HG02642 (cell line): Measurements from ENCODE around the gene GRHPR.
"Not testable (repeated sequence)": the region's sequence is repeated elsewhere in the genome, so short reads cannot be mapped to it uniquely, and the experiment has no call there.

Experiments
- ATAC-seq: cut with Tn5 transposase; IDR thresholded peaks from one replicate; pipeline ENCODE4 v1.9.1; 2021; ENCODE audit warnings: mild to moderate bottlenecking; ENCODE audit not compliant: unreplicated experiment, poor library complexity

The GRHPR gene

DNA sequence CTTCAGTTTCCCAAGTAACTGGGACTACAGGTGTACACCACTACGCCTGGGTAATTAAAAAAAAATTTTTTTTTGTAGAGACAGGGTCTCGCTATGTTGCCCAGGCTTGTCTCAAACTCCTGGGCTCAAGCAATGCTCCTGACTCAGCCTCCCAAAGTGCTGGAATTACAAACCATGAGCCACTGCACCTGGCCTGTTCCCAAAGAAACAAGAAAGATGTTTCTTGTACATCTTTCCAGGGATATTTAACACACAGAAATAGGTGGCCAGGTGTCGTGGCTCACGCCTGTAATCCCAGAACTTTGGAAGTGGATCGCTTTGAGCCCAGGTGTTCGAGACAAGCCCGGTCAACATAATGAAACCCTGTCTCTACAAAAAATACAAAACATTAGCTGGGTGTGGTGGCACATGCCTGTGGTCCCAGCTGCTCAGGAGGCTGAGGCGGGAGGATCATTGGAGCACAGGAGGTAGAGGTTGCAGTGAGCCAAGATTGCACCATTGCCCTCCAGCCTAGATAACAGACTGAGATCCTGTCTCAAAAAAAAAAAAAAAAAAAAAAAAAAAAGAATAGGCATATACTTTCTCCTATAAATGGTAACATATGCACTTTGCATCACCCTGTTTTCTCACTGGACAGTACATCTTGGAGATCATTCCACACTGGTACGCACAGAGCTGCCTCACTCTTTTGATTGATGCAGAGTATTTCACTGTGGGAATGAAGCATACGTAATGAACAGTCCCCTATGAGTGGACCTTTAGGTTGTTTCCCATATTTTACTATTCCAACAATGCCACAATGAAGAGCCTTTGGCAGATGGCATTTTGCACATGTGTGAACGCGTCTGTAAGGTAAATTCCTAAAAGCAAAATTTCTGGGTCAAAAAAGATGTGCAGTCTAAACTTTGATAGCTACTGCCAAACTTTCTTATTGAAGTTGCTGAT lies 2.0 kb upstream of the GRHPR start:
- ATAC-seq: no peak

DNA sequence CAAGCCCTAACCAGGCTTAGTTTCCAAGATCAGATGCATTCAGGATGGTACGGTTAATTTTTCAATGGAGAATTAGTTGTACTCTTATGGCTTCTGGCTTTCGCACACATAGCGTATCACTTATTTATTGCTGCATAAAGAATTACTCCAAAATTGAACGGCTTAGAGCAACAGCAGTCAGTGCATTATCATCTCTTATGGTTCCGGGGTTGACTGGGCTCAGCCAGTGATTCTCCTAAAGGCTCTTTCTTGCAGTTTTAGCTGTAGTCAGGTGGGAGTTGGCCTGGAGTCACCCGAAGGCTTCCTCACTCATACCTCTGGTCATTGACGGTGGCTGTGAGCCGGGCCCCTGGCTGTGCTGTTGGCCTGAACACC lies 595 bp upstream of the GRHPR start:
- ATAC-seq: no peak

GRCh38 chr9:37423508-37423907 lies 1.0 kb downstream of the GRHPR start:
- ATAC-seq: no peak

GRCh38 chr9:37424204-37424685 lies 1.7 kb downstream of the GRHPR start:
- ATAC-seq: no peak

DNA sequence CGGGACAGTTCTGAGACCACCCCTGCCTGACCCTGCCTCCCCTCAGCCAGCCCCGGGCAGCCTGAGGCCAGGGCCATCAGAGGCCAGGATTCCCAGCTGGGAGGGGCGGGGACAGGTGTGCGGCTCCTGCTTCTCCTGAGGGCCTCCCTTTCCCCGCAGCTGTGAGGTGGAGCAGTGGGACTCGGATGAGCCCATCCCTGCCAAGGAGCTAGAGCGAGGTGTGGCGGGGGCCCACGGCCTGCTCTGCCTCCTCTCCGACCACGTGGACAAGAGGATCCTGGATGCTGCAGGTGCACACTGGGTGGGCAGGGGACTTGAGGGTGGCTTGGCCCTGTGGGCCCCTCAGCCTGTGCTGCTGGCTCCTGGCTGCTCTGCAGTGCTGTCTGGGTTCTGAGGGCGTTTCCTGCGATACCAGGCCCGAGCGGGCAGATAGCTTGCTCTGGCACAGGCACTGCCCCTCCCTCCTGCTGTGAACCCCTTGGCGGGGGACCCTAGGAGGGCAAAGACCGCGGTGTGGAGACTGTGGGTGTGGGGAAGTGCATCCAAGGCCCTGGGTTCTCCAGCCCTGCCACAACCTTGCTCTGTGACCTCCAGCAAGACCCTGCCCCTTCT lies 2.3 kb downstream of the GRHPR start:
- no peak for ATAC-seq

- ATAC-seq: no peak
Observed at GRCh38 chr9:37425298-37425752, 2.8 kb downstream of the GRHPR start.

- ATAC-seq: not testable (repeated sequence)
Observed at GRCh38 chr9:37426431-37426830, 3.9 kb downstream of the GRHPR start.

DNA sequence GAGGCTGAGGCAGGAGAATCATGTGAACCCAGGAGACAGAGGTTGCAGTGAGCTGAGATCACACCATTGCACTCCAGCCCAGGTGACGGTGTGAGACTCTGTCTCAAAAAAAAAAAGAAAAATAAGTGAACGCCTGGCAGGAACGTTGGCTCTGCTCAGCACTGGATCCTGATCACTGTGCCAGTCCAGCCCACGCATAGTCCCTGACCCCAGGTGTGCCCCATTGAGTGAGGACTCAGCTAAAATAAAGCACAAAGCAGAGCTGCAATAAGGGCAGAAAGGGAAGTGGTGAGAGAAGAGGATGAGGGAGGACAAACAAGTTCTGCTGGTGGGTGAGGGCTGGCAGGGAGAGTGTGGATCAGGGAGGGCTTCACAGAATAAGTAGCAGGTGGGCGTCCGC lies 4.3 kb downstream of the GRHPR start:
- ATAC-seq: no peak

DNA sequence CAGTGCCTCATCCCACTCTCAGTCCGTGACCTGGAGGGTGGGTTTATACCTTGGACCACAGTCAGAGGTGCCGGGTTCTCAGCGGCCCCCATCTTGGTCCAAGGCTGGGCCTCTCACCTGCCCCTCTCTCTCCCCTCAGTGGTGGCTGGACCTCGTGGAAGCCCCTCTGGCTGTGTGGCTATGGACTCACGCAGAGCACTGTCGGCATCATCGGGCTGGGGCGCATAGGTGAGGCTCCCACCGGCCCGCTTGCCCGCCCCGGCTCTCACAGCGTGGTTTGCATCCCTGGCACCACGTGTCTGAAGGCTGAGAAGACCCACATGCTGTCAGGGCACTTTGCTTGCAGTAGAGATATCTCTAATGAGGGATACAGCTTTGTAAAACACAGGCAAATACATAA lies 5.8 kb downstream of the GRHPR start:
- no peak for ATAC-seq

- no peak for ATAC-seq
Observed at GRCh38 chr9:37429441-37430285, 7.2 kb downstream of the GRHPR start.

GRCh38 chr9:37430841-37431597 lies 8.5 kb downstream of the GRHPR start:
- ATAC-seq: no peak

- no peak for ATAC-seq
Observed at GRCh38 chr9:37432020-37432419, 9.5 kb downstream of the GRHPR start.

DNA sequence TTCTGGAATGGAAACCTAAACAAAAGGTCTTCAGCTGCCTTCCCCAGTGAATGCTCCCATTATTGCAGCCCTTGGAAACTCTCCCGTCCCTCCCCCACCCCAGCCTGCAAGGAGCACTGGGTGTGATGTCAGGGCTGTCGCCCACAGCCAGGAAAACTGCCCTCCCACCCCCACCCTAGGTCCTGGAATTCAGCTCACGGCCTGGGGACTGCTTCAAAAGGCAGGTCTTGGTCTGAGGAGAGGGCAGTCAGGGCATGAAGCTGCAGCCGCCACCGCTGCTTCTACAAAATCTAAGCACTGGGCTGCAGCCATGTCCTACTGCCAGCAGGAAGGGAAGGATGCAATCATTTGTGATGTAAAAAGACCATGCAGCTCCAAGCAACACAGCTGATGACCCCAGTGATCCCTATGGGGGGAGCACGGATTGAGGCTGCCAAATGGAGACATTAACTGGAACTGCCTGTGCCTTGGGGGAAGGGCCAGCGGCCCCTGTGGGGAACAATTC lies 11.4 kb downstream of the GRHPR start:
- ATAC-seq: no peak

- no peak for ATAC-seq
Observed at GRCh38 chr9:37436540-37436939, 14.0 kb downstream of the GRHPR start.

- ATAC-seq: no peak
Observed at GRCh38 chr9:37437010-37437409, 14.5 kb downstream of the GRHPR start.

DNA sequence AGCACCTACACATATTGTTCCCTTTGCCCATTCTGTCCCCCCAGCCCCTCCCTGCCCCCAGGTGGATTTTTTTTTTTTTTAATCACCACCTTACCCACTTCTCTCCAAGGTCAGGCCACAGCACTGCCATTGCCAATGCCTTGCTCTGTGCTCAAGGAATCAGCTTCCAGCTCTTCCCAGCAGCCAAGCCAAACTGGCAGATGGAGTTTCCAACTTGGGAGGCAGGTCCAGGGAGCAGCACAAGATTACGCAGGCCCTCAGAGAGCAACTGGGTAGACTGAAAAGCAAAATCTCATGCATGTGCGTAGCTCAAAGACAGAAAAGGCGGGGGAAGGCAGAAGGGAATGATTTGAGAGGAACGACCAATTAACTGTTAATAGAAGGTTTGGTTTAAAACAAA lies 15.1 kb downstream of the GRHPR start:
- ATAC-seq: no peak

GRCh38 chr9:37438359-37438758 lies 15.9 kb downstream of the GRHPR start:
- no peak for ATAC-seq

DNA sequence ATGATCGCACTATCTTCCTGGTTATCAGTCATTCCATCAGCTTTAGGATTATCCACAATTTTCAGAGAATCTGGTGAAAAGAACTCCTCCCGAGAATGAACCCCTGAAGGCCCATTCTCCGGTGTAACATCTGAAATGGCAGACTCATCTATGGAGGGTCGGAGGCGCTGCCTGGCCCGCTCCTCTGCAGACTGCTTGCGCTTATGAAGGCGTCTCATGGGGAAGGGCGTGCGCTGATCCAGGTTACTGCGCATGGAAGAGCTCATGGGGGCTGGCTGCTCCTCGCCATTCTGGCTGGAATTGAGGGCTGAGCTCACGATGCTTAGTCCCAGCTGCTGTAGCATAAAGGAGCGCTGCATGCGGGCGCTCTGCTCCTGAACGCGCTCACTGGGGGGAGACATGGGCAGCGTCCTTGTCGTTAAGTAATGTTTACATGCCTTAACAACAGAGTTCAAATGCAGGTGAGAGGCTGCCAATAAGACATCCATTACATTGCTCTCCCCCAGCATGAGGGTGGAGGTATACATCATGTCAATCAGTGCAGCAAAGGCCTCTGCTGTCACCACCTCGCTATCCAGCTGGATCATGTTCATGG lies 19.4 kb downstream of the GRHPR start:
- ATAC-seq: no peak

DNA sequence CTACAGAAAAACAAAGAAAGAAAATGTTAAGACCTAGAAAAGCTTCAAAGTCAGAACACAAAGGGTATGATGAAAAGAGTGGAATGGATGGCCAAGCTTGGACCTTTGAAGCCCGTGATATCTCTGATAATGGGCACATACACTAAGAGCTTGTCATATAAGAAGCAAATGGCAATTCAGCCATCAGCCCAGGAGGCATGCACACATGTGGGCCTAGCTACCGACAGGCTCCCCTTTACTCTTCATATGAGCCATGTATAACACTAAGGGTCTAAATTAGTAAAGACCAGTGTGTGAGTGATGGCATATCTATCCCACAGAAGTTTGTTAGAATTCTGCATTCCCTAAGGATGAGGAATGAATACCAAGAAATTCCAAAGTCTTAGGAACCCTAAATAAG lies 20.1 kb downstream of the GRHPR start:
- ATAC-seq: no peak
